Parathyroid adenoma (tissue), 2 donors: Measurements from ENCODE around the gene PRR18.

Experiments used
- H2AFZ ChIP-seq: fragments of 300-600 bp; sonication (generic); one replicate; pipeline ENCODE4 v1.7.0; 2017; ENCODE audit warnings: antibody characterized with exemption, mild to moderate bottlenecking
- H3K27ac ChIP-seq: fragments of 300-600 bp; sonication (generic); one replicate; pipeline ENCODE4 v1.7.0; 2017
- H3K27me3 ChIP-seq: fragments of 300-600 bp; sonication (generic); one replicate; pipeline ENCODE4 v1.7.0; 2017; ENCODE audit warnings: low read length; ENCODE audit not compliant: control insufficient read depth, insufficient read depth
- H3K36me3 ChIP-seq: fragments of 300-600 bp; sonication (generic); one replicate; pipeline ENCODE4 v1.7.0; 2017; ENCODE audit warnings: low read length; ENCODE audit not compliant: control insufficient read depth, insufficient read depth
- H3K4me1 ChIP-seq: fragments of 300-600 bp; sonication (generic); one replicate; pipeline ENCODE4 v1.7.0; 2017; ENCODE audit warnings: control low read depth
- H3K4me2 ChIP-seq: fragments of 300-600 bp; sonication (generic); one replicate; pipeline ENCODE4 v1.7.0; 2017; ENCODE audit warnings: low read length
- H3K4me3 ChIP-seq: fragments of 300-600 bp; sonication (generic); one replicate; pipeline ENCODE4 v1.7.0; 2017; ENCODE audit warnings: low read depth, low read length
- H3K79me2 ChIP-seq: fragments of 300-600 bp; sonication (generic); one replicate; pipeline ENCODE4 v1.7.0; 2017; ENCODE audit warnings: control low read depth
- H3K9ac ChIP-seq: fragments of 300-600 bp; sonication (generic); one replicate; pipeline ENCODE4 v1.7.0; 2017; ENCODE audit warnings: mild to moderate bottlenecking
- H3K9me3 ChIP-seq: fragments of 300-600 bp; sonication (generic); one replicate; pipeline ENCODE4 v1.7.0; 2017; ENCODE audit warnings: low read length; ENCODE audit not compliant: control insufficient read depth
- TF ChIP-seq, protein P1 (sequence below): fragments of 300-600 bp; sonication (generic); IDR thresholded peaks from one replicate; pipeline ENCODE4 v1.7.0; 2017; ENCODE audit warnings: antibody characterized with exemption, mild to moderate bottlenecking
- donor health status: primary hyperparathyroidism.

PRR18 gene

DNA sequence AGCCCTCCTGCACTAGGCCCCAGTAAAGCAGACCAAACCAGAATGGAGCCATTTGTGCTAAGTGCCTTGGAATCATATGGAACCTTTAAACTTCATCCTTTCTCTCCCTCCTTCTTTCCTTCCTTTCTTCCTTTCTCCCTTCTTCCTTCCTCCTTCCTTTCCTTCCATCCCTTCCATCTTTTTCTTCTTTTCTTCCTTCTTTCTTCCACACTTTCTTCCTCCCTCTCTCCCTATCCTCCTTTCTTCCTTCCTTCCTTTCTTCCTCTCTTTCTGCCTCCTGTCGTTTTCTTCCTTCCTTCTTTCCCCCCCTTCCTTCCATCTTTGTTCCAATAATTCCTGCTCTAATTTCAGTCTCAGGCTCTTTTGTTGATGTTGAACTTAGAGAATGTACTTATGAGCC is 45.3 kb upstream of the PRR18 start:
- Histone ChIP-seq H3K27ac (no peak overlapping the region), H3K9me3 (no peaks in the 10 kb centered on the region), H3K4me3 (no peak overlapping the region), H3K4me2 (no peak overlapping the region), H3K36me3 (no peaks in the 10 kb centered on the region), H3K27me3 (no peaks in the 10 kb centered on the region), H3K4me1 (no peaks in the 10 kb centered on the region), H2AFZ (no peak overlapping the region), H3K9ac (no peak overlapping the region), H3K79me2 (no peaks in the 10 kb centered on the region)
- TF ChIP-seq, protein P1, sequence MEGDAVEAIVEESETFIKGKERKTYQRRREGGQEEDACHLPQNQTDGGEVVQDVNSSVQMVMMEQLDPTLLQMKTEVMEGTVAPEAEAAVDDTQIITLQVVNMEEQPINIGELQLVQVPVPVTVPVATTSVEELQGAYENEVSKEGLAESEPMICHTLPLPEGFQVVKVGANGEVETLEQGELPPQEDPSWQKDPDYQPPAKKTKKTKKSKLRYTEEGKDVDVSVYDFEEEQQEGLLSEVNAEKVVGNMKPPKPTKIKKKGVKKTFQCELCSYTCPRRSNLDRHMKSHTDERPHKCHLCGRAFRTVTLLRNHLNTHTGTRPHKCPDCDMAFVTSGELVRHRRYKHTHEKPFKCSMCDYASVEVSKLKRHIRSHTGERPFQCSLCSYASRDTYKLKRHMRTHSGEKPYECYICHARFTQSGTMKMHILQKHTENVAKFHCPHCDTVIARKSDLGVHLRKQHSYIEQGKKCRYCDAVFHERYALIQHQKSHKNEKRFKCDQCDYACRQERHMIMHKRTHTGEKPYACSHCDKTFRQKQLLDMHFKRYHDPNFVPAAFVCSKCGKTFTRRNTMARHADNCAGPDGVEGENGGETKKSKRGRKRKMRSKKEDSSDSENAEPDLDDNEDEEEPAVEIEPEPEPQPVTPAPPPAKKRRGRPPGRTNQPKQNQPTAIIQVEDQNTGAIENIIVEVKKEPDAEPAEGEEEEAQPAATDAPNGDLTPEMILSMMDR = no peak

DNA sequence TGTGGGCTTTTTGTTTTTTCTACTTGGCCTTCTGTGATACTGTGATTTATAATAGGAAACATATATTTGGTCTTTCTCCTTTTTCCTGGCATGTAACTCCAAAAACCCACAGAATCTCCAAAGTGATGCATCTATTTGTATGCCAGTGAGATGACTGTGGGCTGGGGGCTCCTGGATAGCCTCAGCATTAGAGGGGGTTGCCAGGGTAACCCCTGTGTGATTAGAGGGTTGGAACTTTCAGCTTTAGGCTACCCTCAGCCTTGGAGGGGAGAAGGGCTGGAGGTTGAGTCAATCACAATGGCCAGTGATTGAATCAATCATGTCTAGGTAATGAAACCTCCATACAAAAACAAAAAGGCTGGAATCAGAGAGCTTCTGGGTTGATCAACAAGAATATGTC is 44.7 kb upstream of the PRR18 start:
- Histone ChIP-seq H3K4me1 (no peaks in the 10 kb centered on the region), H3K27me3 (no peaks in the 10 kb centered on the region), H3K4me2 (no peak overlapping the region), H3K36me3 (no peaks in the 10 kb centered on the region), H2AFZ (no peak overlapping the region), H3K27ac (no peak overlapping the region), H3K79me2 (no peaks in the 10 kb centered on the region), H3K4me3 (no peak overlapping the region), H3K9me3 (no peaks in the 10 kb centered on the region), H3K9ac (no peak overlapping the region)
- TF ChIP-seq, protein P1 = no peak

DNA sequence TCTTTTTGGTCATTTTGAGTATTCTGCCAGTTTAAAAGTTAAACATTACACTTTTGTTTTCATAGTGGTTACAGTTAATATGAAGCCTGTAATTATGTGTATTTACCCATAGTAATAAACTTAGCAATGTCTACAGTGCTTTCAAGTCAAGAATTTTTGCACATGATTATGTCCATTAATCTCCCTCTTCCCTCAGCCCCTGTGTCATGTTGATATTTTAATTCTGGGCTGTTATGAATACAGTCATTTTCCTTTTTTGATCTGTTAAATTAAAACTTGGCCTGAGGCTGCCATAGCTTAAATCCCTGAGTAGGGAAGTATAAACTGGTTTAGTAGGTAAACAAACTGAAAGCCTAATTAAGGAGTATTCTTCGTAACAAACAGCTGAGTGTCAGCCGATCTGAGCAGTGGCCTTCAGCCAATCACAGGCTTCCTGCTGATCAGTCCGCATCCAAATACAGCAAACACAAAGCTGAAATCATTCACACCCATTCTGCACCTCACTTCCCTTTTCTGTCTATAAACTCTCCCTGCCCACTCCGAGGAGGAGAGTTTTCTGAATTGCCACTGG is 43.6 kb upstream of the PRR18 start:
- no peaks in the 10 kb centered on the region for H3K9me3 ChIP-seq
- no peaks in the 10 kb centered on the region for H3K36me3 ChIP-seq
- H3K27ac ChIP-seq = no peak overlapping the region
- H3K27me3 ChIP-seq = no peaks in the 10 kb centered on the region
- H3K4me3 ChIP-seq = no peak overlapping the region
- no peak overlapping the region for H3K9ac ChIP-seq
- H3K79me2 ChIP-seq = no peaks in the 10 kb centered on the region
- H2AFZ ChIP-seq = no peak overlapping the region
- no peaks in the 10 kb centered on the region for H3K4me1 ChIP-seq
- H3K4me2 ChIP-seq = no peak overlapping the region
- TF ChIP-seq, protein P1 = no peak

DNA sequence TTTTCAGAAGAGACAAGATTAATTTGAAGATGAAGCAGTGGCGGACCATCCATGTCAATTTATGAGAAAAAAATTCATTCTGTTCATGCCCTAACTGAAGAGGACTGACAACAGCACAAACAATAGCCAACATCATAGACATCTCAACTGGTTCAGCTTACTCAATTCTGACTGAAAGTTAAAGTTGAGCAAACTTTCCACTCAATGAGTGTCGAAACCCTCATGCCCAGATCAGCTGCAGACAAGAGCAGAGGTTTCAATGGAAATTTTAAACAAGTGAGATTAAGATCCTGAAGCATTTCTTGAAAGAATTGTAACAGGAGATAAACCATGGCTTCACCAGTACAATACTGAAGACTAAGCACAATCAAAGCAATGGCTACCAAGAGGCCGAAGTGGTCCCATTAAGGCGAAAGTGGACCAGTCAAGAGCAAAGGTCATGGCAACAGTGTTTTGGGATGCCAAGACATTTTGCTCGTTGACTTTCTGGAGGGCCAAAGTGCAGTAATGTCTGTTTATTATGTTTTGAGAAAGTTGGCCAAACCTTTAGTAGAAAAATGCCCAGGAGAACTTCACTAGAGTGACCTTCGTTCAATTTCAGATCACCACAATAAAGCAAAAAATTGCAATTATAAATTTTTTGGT is 40.2 kb upstream of the PRR18 start:
- Histone ChIP-seq H3K27ac (no peak overlapping the region), H2AFZ (no peak overlapping the region), H3K79me2 (no peaks in the 10 kb centered on the region), H3K4me3 (no peak overlapping the region), H3K9ac (no peak overlapping the region), H3K4me2 (no peak overlapping the region), H3K27me3 (no peaks in the 10 kb centered on the region), H3K9me3 (no peaks in the 10 kb centered on the region), H3K4me1 (peaks cover under 1% of the 10 kb centered on the region), H3K36me3 (no peaks in the 10 kb centered on the region)
- TF ChIP-seq, protein P1 = no peak

DNA sequence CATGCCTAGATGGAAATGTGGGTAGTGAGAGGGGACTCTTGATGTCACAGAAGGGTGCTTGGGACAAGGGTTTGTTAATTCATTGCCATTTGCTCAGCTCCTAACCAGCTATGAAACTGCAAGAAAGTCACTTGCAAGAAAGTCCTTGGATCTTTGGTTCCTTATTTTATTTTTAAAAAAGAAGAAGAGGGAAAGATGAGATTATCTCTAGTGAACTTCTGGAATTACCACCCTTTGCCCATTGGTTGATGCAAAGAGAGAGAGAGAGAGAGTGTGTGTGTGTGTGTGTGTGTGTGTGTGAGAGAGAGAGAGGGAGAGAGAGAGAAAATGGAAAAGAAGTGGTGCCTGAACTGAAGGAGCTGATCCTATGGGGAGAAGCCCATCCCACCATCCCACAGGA is 38.8 kb upstream of the PRR18 start:
- Histone ChIP-seq H3K4me2 (no peak overlapping the region), H3K9ac (no peak overlapping the region), H3K27ac (no peak overlapping the region), H3K4me1 (peaks cover 3% of the 10 kb centered on the region), H3K4me3 (no peak overlapping the region), H2AFZ (no peak overlapping the region), H3K27me3 (no peaks in the 10 kb centered on the region), H3K79me2 (peaks cover 5% of the 10 kb centered on the region), H3K36me3 (no peaks in the 10 kb centered on the region), H3K9me3 (no peaks in the 10 kb centered on the region)
- TF ChIP-seq, protein P1 = no peak
